Stimulated activated CD4-positive, alpha-beta T cell treated with anti-CD3 and anti-CD28 coated beads, Interleukin-2, amount 100 ng/mL, for 4 hours (primary cell): ENCODE results near the gene BOK.
"Not testable (repeated sequence)": the region's sequence is repeated elsewhere in the genome, so short reads cannot be mapped to it uniquely, and the experiment has no call there.

Source experiments
- DNase-seq: peaks from one replicate; pipeline ENCODE4 v3.0.0-alpha.2; 2020; ENCODE audit warnings: low read depth

The BOK gene, protein sequence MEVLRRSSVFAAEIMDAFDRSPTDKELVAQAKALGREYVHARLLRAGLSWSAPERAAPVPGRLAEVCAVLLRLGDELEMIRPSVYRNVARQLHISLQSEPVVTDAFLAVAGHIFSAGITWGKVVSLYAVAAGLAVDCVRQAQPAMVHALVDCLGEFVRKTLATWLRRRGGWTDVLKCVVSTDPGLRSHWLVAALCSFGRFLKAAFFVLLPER

DNA sequence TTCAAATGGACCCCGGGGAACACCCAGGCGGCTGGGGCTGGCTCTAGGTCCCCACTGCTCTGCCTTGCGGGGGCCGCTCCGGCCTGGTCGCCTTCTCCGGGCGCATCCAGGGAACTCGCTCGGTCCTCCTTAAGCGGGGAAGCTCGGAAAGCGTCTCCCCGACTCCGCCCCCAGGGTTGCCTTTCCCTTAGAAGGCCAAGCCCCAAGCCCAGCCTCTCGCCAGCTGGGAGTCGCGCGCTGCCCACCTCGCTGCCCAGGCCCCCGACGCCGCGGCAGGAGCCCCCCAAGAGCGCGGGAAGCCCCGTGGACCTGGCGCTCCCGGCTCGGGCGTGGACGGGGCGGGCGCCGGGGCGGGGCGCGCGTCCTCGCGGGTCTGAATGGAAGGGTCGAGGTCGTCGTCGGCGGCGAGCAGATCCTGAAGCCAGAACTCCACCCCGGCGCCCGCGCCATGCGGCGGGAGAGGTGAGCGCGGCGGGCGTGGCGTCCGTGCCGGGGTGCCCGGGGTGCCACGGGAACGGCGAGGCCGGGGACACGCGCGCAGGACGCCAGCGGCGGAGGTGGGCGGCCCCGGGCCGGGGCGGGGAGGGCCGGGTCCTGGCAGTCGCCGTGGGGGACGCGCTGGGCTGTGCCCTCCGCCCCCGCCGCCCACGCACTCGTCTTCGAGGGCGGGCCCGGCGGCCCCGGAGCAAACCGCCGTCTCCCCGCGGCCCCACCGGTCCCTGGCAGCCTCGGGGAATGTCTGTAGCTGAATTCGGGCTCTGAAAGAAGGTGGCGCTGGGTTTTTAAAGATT, at the start of gene BOK:
BOK (plus strand) TSS at position 214 of the 791 bp plus-strand sequence. CDS start 739 bp downstream, outside the sequence.
- peak; percentile 16 for DNase-seq

DNA sequence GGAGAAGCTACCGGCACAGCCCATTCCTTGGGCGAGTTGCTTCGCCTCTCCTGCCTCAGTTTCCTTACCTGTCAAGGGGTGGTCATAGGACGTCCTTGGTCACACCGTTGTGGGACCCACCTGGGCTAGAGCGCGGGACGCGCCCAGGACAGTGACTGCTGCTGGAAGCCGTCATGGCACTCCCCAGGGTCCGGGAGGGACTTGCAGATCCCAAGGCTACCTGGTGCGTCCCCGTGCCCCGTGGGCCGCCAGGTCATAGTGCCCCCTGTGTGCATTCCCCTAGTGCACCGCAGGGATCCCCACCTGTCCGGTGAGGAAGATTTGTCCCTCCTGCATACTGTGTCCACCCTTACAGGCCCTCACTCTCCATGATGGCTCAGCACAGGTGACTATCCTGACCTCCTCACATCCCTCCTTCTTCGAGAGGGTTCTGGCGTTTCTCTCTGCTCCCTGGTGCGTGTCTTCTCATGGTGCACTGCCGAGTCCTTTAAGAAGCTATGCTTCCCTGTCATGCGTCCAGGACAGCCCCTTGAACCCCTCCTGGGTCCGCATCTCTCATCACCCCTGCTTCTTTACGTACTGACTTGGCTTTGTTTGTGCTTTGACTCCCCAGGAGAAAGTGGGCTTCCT, 49.3 kb upstream of the BOK start:
- DNase-seq, result no peak

DNA sequence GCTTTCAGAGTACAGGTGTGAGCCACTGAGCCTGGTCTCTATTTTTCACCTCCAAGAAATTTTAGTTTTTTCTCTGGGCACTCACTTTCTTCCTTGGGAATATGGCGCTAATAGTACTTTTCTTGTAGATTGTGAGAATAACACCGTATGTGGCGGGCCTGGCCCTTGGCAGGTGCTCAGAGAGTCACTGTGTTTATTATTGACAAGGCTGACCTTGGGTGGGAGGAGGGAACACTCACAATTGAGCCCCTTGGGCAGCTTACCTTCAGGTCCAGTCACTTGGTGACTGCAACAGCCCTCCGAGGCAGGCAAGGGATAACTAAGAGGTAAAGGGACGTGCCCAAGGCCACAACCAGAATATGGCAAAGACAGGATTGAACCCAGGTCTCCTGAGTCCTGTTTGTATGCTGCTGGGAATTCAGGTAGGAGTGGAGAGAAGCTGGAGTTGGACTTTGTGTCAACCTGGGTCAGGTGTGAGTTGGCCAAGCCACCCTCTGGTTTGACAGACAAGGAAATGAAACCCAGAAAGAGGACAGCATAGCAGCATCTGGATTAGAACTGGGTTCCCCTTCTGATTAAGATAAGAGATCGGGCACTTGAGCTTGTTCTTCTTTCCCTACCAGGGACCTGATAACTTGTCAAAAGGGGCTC, 47.3 kb upstream of the BOK start:
- no peak for DNase-seq

DNA sequence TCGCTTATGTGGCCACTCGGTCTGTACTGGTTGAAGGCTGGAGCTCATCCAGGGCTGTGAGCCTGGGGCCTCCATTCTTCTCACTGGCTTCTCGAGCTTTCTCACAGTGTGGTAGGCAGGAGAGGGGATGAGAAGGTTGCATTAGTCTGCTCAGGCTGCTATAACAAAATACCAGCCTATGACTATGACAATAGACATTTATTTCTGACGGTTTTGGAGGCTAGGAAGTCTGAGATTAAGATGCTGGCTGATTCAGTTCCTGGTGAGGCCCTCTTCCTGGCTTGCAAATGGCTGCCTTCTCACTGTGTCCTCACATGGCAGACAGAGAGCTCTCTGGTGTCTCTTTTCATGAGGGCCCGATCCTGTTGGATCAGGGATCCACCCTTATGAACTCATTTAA, 44.0 kb upstream of the BOK start:
- DNase-seq, result no peak

DNA sequence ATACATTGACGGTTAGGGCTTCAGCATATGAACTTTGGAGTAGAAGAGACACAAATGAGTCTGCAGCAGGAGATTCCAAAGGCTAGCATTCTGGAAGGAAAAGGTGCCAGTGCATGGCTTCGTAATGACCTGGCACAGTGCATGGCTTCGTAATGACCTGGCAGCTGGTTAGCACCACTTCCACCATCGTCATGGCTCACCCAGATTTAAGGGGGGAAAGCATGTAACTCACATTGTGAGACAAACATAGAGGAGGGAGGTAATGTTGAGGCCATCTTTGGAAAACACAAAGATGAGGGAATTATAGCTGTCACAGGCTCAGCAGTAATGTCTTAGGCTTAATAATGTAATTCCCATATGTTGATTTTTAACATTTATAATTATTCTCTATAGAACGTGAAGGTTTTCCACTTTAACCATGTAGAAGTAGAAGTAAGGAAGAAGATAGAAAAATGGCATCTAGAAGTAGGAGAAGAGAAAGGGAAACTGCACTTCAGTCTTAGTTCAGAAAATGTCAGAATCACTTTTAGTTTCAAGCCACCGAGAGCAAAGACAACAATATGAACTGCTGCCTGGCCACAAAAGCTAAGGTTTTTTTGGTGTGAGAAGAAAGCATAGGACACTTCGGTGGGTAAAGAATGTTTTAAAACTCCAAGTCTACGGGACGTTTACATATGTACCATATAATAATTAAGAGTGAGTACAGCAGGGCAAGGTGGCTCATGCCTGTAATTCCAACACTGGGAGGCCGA, 43.4 kb upstream of the BOK start:
- DNase-seq, result no peak

DNA sequence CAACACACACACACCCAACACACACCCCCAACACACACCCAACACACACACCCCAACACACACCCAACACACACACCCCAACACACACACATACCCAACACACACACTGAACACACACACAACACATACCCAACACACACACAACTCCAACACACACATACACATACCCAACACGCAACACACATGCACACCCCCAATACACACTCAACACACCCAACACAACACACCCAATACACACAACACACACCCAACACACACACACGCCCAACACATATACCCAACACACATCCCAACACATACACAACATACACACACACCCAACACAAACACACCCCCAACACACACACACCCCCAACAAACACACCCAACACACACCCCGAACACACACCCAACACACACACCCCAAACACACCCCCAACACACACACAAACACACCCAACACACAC, 42.0 kb upstream of the BOK start:
- no peak for DNase-seq

DNA sequence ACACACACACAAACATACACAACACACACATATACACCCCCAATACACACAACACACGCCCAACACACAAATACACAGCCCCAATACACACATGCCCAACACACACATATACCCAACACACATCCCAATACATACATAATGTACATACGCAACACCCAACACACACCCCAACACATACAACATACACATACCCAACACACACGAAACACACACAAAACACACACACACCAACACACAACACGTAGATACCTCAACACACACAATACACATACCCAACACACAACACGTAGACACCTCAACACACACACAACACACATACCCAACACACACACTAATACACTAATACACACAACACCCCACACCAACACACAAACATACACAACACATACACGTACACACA, 41.2 kb upstream of the BOK start:
- DNase-seq, result no peak

DNA sequence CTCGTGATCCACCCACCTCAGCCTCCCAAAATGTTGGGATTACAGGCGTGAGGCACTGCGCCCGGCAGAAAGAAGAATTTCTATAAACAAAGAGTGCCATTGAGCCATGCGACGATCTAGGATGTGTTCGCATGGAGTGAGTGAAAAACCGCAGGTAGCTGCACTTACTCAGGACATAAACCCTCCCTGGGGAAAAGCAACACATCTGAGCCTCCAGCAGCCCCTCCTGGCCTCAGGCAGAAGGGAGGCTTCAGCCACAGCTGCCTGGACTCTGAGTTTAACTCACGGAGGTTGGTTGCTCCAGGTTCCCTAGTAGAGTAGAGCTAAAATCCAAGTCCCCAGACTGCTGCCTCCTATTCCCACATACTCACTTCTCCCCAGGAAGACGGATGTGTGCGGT, 38.9 kb upstream of the BOK start:
- DNase-seq, result no peak

DNA sequence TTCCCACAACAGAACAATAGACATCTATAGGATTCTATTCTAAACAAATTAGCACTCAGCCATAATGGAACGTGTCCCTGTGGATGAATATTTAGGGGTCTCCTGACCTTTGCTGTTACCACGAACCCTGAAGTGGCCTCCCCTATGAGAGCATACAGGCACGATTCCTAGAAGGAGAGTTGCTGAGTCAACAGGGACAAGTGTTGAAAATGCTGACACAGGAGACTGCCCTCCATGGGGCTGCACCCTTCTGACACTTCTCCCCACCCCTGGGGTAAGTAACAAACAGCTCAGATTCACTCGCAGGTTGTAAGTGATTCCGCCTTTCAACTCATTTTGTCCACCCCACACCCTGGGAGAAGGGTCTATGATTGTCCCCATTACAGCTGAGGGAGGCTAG, 36.1 kb upstream of the BOK start:
- no peak for DNase-seq

DNA sequence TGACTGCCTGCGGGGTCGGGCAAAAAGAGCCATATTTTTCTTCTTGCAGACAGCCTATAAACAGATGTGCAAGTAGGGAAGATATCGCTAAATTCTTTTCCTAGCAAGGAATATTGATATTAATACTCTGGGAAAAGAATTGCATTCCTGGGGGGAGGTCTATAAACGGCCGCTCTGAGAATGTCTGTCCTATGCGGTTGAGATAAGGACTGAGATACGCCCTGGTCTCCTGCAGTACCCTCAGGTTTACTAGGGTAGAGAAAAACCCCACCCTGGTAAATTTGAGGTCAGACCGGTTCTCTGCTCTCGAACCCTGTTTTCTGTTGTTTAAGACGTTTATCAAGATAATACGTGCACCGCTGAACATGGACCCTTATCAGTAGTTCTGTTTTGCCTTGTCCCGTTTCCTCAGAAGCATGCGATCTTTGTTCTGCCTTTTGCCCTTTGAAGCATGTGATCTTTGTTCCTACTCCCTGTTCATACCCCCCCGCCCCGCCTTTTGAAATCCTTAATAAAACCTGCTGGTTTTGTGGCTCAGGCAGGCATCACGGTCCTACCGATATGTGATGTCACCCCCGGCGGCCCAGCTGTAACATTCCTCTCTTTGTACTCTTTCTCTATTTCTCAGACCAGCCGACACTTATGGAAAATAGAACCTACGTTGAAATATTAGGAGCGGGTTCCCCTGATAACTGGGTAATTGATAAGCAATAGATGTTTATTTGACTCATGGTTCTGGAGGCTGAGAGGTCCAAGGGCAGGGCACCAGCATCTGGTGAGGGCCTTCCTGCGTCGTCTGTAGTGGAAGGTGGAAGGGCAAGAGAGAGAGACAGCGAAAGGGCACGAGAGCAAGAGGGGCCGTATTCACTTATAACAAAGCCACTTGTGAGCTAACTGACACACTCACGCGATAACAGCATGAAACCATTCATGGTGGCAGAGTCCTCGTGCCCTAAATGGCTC, 32.4 kb upstream of the BOK start:
- DNase-seq, result not testable (repeated sequence)

DNA sequence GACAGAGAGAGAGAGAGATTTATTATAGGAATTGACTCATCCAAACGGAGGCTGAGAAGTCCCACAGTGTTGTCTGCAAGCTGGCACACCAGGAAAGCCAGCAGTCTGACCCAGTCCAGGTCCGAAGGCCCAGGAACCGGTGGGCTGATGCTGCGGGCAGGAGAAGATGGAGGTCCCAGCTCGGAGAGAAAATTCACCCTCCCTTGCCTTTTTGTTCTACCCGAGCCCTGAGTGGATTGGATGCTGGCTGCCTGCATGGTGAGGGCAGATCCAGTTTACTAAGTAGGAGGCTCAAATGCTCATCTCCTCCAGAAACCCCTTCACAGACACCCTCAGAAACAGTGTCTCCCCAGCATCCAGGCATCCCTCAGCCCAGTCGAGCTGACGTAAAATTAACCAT, 28.0 kb upstream of the BOK start:
- DNase-seq, result no peak

DNA sequence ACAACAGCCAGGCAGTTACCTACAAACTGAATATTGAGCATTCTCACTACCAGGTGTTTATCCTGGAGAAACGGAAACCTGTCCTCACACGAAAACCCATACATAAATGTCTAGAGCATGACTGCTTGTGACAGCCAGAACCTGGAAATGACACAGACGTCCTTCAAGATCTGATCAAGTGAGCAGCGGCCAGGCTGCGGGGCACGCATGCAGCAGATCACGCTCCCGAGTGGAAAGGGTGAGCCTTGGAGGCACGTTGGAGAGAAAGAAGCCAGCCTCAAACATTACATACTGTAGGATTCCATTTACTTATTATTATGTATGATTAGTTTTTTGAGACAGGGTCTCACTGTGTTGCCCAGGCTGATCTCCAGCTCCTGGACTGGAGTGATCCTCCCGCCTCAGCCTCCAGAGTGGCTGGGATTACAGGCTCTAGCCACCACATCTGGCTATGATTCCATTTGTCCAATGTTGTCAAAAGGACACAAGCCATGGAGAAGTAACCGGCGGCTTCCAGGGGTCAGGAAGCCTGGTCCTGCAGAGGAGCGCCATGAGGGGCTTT, 27.3 kb upstream of the BOK start:
- no peak for DNase-seq

DNA sequence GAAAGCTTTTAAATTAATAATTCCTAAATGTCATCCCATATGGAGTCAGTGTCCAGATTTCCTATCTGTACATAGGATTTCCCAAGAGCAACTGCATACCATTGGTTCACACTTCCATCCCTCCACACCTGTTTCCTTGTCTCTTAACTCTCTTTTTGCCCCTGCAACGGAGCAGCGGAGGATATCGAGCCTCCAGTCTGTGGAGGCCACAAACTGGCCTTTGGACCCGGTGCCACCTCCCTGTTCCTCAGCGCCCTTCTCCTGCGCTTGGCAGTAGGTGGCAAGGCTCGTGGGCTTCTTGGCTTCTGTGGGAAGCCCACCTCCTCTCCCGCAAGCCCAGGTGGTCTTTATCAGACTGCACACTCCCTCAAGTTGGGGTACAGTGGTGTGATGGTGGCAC, 26.4 kb upstream of the BOK start:
- no peak for DNase-seq

DNA sequence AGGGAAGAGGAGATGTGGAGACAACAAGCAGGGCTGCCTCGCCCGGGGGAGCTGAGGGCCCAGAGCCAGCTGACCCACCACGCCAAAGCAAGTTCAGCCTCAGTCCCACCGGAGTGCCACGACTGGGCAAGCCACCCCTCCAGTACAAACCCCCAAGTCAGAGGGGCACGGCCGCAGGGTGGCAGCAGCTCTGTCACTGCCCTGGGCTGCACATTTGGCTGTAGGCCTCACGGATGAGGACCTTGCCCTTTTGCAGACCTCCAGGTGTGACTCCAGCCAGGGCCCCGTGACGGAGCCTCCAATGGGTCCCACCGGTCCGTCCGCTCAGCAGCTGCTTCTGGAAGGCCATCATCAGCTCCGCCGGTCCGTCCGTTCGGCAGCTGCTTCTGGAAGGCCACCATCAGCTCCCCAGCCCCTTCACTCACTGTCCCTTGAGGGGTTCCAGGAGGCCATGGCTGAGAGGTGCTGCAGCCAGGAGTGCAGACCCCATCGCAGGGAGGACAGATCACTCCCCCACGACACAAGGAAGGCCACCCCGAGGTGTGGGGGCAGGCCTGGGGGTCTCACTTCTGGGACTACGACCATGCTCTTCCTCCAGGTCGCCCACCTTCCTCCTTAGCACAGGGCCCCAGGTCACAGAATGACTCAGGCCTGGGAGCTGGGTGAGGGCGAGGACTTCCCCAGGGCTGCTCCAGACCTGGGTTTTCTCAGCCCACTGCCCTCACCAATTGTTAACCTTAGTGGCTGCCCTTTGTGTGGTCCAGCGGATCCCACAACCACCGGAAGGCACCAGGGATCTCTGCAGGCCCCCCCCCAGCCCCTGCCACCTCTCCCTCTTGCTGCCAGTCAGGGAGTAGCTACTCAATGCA, 25.6 kb upstream of the BOK start:
- no peak for DNase-seq

DNA sequence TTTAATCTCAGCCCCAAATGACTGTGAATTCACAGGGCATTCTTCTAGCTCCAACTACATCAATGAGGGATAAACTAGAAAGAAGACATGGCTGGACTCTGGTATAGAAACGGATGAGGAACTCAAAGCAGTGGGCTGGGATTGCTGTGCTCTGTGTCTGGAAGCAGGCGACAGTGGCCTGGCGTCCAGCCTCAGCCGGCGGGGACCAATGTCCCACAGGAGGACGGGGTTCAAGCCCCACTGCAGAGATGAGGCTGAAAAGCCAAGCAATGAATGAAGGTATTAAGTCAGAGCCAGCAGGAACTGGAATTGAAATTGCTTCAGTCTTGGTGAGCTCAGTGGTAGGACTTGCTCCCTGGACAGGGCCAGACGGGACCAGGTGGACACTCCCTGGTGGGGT, 24.3 kb upstream of the BOK start:
- no peak for DNase-seq

DNA sequence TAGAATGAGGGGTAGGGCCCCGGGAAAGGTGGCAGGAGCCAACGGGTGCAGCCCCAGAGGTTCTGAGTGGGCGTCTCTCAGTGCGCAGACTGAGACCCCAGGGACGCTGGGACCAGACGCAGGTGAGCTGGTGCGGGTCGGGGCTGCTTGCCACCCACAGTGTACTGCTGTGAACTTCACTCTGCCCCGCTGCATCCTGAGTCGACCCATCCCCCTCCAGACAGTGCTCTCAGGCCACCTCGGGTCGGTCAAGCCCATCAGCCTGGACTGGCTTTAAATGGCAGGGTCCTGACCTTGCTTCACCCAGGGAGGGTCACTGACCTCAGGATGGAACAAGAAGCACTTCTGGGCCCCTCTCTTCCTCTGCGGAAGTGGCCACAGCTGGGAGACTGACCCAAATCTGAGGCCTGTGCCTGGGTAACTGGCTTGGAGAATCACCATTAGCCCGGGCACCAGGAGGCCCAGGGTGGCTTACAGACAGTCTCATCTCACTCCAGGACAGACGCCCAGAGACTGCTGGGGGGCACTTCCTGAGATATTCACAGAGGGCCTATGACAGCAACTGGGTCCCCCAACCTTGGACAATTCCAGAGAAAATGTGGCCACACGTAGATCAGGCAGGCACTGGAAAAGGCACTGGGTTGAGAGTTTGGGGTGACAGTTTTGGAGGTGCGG, 23.7 kb upstream of the BOK start:
- DNase-seq, result no peak

DNA sequence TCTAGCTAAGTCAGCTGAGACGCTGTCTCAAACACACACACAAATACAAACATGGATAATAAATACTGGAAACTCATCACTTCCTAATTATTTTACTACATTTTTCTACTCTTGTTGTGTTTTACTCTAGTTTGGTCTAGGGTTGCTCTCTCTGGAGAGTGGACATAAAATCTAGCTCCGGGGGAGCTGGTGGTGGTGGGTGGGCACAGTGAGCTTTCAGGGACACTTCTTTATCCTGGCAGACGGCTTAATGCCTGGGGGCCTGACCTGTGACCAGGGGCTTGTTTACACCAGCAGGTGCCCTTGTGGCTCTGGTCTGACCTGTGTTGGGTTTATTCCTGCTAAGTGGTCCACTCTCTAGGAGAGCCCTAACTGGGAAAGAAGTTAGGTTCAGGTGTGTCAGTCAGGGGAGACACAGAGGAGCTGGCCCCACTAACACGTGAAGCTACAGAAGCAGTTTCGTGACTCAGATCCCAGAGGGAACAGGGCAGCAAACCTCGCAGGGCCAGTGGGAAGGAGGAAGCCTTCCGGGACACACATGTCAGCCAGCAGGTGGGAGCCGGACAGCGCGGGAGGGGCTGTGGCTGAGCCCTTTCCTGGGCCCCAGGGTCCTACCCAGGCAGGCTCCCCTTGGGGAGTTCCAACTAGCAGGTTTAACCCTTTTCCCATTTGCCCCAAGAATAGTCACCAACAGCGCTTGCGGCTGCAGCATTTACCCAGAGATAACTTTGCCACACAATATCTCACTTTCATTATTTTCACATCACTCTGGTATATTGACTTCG, 22.5 kb upstream of the BOK start:
- DNase-seq, result no peak
